ENCODE data around the gene STARD10.
"Not testable (repeated sequence)": the region's sequence is repeated elsewhere in the genome, so short reads cannot be mapped to it uniquely, and the experiment has no call there.

The STARD10 gene

GRCh38 chr11:72807792-72808191 lies 13.9 kb upstream of the STARD10 start:
- no peak for DNase-seq (ENCODE audit: low read depth in 2 of 2)

- no peak for DNase-seq (ENCODE audit: low read depth in 2 of 2)
Observed at GRCh38 chr11:72807021-72807693, 13.3 kb upstream of the STARD10 start.

DNA sequence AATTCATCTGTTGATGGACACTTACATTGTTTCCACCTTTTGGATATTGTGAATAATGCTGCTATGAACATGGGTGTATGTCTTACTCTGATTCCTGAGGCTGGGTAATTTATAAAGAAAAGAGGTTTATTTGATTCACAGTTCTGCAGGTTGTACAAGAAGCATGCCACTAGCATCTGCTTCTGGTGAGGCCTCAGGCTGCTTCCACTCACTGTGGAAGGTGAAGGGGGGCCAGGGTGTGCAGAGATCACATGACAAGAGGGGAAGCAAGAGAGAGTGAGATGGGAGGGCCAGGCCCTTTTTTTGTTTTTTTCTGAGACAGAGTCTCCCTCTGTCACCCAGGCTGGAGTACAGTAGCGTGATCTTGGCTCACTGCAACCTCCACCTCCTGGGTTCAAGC lies 12.5 kb upstream of the STARD10 start:
- not testable (repeated sequence) for DNase-seq (ENCODE audit: low read depth in 2 of 2)

DNA sequence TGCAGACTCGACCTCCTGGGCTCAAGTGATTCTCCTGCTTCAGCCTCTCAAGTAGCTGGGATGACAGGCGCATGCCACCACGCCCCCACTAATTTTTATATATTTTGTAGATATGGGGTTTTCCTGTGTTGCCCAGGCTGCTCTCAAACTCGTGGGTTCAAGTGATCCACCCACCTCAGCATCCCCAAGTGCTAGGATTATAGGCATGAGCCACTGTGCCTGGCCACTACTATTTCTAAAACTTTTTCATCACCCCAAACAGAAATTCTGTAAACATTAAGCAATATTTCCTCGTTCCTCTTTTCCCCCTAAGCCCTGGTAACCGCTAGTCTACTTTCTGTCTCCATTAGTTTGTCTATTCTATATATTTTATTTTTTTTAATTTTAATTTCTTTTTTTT lies 11.4 kb upstream of the STARD10 start:
- DNase-seq (ENCODE audit: low read depth in 2 of 2) = no peak

DNA sequence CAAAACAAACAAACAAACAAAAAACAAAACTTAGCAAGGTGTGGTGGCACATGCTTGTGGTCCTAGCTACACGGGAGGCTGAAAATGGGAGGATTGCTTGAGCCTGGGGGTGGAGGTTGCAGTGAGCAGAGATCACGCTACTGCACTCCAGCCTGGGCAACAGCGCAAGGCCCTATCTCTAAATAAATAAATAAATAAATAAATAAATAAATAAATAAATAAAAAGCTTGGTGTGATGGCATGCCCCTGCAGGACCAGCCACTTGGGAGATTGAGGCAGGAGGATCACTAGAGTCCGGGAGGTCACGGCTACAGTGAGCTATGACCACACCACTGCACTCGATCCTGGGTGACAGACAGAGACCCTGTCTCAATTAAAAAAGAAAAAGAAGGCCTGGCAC lies 9.0 kb upstream of the STARD10 start:
- no peak for DNase-seq (ENCODE audit: low read depth in 2 of 2)

GRCh38 chr11:72799441-72799840 lies 5.6 kb upstream of the STARD10 start:
- DNase-seq (ENCODE audit: low read depth in 2 of 2) = no peak

DNA sequence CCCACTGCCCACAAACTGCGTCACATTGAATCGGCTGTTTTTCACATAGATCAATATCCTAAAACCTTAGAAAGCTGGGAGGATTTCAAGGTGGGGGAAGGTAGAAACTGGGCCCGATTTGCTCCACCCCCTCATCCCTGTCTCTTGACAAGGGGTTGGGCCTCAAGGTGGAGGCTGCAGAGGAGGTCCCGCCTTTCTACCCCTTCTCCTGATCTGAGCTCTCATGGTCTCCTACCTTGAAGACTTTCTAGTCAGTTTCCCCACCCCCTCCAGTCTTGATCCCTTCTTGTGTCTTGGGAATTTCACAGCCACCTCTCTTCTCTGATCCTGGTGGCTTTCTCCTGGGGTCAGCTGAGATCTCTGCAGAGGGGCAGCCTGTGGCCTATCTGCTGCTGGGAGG lies 4.5 kb upstream of the STARD10 start:
- no peak for DNase-seq (ENCODE audit: low read depth in 2 of 2)

DNA sequence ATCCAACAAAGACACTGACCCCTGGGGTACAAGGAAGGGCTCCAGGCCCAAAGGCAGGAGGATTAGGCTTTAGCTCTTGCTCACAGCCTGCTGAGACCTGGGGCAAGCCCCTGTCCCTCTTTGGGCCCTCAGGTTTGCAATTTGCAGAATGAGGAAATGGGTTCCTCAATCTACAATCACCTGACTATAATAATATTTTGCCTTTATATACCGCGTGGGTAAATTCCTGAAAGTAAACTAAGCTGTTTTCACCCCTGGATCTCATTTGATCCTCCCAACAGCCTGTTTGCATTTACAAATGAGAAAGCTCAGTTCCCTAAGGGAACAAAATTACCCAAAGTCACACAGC lies 797 bp downstream of the STARD10 start:
- no peak for DNase-seq (ENCODE audit: low read depth in 2 of 2)

GRCh38 chr11:72792437-72793021 lies 1.3 kb downstream of the STARD10 start:
- DNase-seq (ENCODE audit: low read depth in 2 of 2) = no peak

DNA sequence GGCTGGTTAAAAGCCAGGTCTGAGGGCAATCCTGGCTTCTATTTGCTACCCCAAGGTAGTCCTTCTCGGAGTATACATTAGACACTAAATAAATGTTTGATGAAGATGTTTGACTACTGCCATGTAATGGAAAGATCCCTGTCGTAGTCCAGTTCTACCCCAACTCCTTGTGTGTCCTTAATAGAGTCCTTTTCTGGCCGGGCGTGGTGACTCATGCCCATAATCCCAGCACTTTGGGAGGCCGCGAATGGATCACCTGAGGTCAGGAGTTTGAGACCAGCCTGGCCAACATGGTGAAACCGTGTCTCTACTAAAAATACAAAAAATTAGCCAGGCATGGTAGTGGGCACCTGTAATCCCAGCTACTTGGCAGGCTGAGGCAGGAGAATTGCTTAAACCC lies 2.6 kb downstream of the STARD10 start:
- not testable (repeated sequence) for DNase-seq (ENCODE audit: low read depth in 2 of 2)

DNA sequence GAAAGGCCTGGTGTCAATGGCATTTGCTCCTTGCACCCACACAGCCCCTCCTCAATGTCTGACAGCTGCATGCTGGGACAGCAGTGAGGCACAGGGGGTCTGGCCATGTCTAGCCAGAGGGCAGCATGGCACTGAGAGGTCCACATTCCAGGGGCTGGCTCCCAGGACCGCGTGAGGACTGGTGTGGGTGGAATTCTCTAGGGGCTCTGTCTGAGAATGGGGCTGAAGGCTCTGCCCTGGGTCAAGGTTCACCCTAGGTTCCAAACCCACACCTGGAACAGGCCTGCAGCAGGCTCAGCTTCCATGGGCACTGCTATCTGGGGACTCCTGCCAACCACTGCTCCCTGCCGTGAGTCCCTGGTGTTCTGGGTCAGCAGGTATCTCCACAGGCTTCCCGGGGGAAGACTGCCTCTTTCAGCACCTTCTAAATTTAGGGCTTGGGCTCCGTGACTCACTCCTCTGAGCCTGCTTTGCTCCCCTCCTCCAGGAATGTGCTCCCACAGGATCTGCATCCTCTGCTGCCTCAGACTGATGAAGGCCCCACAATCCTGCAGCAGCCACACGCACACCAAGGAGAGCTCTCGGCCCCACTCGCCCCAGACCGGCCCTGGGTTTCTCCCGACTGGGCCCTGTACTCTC lies 4.2 kb downstream of the STARD10 start:
- no peak for DNase-seq (ENCODE audit: low read depth in 2 of 2)

- DNase-seq (ENCODE audit: low read depth in 2 of 2) = no peak
Observed at GRCh38 chr11:72788241-72788640, 5.6 kb downstream of the STARD10 start.

GRCh38 chr11:72787216-72788104 lies 6.4 kb downstream of the STARD10 start:
- peak in 1 of 2 donors; percentile 7 for DNase-seq (ENCODE audit: low read depth in 2 of 2)

DNA sequence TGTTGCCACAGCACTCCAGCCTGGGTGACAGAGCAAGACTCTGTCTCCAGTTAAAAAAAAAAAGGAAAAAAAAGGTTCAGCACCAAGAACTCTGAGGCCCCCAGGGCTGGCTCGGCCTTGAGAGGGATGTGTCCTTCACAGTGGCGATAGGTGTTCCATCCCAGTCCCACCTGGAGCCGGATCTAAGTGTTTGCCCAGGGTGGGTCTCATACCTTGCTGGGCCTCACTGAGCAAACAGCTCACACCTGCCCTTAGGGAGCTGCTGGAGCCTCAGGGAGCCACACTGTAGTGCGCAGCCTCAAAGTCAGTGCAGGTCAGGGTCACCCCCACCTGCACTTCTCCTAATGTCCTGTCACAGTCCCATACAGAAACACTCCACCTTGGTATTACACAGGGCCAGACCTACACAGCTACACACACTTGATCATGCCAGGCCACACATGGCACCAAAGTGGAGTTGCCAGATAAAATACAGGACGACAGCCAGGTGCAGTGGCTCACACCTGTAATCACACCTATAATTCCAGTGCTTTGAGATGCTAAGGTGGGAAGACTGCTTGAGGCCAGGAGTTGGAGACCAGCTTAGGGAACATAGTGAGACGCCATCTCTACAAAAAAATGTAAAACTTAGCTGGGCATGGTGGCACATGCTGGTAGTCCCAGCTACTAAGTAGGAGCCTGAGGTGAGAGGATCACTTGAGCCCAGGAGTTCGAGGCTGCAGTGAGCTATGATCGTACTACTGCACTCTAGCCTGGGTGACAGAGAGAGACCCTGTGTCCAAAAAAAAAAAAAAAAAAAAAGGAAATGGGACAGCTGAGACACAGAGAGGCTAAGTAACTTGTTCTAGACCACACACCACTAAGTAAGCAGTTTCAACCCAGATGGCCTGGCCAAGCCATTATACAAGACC lies 7.3 kb downstream of the STARD10 start:
- DNase-seq (ENCODE audit: low read depth in 2 of 2) = no peak

DNA sequence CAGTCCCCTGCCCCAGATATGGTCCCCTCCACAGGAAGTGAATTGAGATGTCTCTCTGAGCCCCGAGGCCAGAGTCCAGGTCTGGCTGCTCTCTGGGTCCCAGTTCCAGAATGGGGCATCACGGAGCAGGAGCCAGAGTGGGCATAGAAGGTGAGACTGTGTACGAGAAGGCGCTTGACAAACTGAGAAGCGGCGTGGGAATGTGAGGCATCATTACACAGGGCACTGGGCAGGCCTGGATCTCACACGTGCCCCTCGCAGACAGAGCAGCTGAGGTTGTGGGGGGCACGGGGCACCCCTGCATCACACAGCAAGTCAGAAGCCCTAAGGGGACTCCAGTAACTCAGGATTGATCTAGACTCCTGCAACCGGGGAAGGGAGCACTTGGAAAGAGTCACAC lies 9.2 kb downstream of the STARD10 start:
- DNase-seq (ENCODE audit: low read depth in 2 of 2) = no peak

- DNase-seq (ENCODE audit: low read depth in 2 of 2) = no peak
Observed at GRCh38 chr11:72783144-72783905, 10.5 kb downstream of the STARD10 start.

DNA sequence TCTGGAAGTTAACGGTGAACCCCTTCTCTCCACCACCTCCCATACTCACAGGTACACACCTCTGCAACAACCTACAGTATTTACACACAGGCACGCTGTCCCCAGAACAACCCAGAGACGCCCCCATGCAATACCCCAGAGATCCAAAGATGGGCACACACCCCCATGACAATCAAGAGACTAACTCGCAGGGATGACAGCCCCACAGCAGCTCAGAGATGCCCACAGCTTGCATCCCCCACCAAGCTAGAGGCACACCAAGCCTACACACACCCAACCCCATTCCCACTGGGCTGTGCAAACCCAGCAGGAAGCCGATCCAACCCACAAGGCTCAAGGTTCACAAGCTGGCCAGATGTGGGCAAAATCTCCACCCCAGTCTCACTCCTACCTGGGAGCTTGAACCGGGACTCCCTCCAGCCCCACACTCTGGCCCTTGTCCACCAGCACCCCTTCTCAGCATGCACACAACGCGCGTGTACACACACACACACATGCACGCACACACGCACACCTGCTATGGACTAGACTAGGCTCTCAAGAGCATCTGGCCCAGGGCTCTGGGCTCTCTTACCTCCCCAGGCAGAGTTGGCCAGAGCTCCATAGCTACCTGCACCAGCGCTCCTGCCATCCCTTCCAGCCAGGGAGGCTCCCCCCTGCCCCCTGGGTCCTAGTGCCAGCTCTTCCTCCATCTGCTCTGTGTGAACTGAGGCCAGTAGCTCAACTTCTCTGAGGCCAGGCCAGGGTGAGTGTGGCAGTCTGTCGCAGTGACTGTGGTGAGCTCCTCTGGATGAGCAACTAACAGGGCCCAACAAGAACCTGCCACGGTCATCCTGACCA lies 11.5 kb downstream of the STARD10 start:
- DNase-seq (ENCODE audit: low read depth in 2 of 2) = no peak

- DNase-seq (ENCODE audit: low read depth in 2 of 2) = peak; percentile 45 to 46
Observed at GRCh38 chr11:72781313-72782080, 12.3 kb downstream of the STARD10 start.

GRCh38 chr11:72781063-72781312 lies 12.9 kb downstream of the STARD10 start:
- no peak for DNase-seq (ENCODE audit: low read depth in 2 of 2)

Measured in stimulated activated CD8-positive, alpha-beta memory T cell treated with anti-CD3 and anti-CD28 coated beads, Interleukin-2, amount 100 ng/mL, for 48 hours (primary cell).